ENCODE measurements around the gene CBLB. TPM values are rescaled to one million over a fixed set of nuclear protein-coding genes. Genes with fewer than 3 reads are reported as not detected.

Gene CBLB
- total and polyA plus RNA-seq, 2 of the 4 experiments (the other 2 are of a cell fraction): 10.1 to 20.1 TPM

DNA sequence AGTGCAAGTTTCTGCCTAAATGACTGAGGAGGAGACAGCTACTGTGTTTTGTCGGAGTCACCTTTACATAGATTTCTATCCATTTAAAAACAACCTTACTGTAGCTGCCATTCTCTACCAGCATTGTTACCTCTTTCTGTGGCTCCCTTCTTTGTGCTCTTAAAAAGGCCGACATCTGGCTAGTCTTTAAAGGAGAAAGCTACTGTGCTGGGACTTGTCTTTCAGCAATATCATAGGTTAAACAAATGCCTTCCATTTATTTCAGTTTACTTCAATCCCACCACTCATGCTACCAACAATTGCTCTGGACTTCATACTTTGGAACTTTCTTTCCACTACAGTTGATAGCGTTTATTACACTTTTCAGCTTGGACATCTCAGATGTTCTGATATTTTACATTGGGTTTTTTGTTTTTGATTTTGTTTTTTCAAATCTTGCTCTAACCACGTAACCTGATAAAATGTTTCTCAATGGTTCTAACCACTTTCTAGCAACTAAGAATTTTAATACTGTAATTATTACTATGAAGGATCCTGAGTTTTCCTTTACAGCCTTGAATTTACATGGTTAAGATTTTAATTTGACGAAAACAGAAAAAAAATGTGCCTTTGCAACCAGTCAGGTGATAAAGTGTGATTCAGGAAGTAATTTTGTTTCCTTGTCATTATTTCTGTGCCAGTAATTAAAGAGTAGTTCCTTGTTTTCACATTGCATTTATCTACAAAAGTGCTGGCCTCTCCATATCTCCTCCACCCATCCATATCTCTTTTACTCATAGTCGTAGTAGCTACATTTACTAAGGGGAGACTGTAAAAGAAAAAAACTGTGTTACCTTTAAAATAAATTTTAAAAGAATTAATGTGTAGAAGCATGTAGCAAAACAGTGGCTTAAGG is 1.3 kb upstream of the CBLB start (continued):
- TF ChIP-seq, protein P1, sequence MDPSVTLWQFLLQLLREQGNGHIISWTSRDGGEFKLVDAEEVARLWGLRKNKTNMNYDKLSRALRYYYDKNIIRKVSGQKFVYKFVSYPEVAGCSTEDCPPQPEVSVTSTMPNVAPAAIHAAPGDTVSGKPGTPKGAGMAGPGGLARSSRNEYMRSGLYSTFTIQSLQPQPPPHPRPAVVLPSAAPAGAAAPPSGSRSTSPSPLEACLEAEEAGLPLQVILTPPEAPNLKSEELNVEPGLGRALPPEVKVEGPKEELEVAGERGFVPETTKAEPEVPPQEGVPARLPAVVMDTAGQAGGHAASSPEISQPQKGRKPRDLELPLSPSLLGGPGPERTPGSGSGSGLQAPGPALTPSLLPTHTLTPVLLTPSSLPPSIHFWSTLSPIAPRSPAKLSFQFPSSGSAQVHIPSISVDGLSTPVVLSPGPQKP (IDR thresholded peaks at IDR 0.05; ENCODE audit: borderline replicate concordance, low read depth, low read length): no peak
- TF ChIP-seq POLR2A (IDR thresholded peaks at IDR 0.05; ENCODE audit: low read depth, low read length): no peak; the same call in 1 of the 2 replicates

DNA sequence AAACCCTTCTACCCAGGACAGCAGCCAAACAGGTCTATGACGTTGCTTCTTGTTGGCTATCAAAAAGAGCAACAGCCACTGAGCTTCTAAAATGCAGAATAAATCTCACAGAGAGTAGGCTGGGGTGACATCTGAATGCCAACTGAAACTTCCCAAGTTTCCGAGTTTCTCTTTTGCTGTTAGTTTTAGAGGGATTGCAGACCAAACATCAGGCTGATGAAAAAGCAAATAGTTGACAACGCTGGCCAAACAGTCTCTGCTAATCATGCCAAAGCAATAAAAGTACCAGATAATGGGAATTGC is 670 bp upstream of the CBLB start:
- intact Hi-C loops (cut with micrococcal nuclease) (loop anchor here (2.0 to 10.0 kb wide), 8 partner anchors 135 to 1195 kb away; no protein-coding TSS in a partner anchor), dilution Hi-C loops (cut with HindIII; ENCODE audit: low sequenced_read_pairs, unreplicated experiment) (no loop called here), in situ Hi-C loops (cut with MboI; ENCODE audit: low sequenced_read_pairs) (no loop called here)
- Histone ChIP-seq H3K14ac (replicated peaks; ENCODE audit: low read depth, low read length) (peak overlapping the region; percentile 76), H3K18ac (ENCODE audit: low read depth, low read length) (peak overlapping the region; percentile 1; the same call in 1 of the 2 replicates), H2BK15ac (ENCODE audit: low read depth, low read length) (peak overlapping the region; percentile 3; the same call in 1 of the 3 replicates), H3K27ac (ENCODE audit: insufficient read depth, low read length) (peak overlapping the region; percentile 39; the same call in 1 of the 2 replicates), H3K79me1 (ENCODE audit: low read depth in 1 of 2, low read length in 2 of 2) (peaks cover 3 to 32% of the 10 kb centered on the region in 2 experiments; a peak in 3 of 4 replicates), H2AK5ac (ENCODE audit: low read depth, low read length) (no peak overlapping the region), H3K9me3 (ENCODE audit: control insufficient read depth, insufficient read depth, low read length) (no peaks in the 10 kb centered on the region), H4K20me1 (ENCODE audit: insufficient read depth, low read length) (no peaks in the 10 kb centered on the region), H2BK20ac (ENCODE audit: low read depth, low read length) (no peak overlapping the region; the same call in 1 of the 2 replicates), H3K56ac (ENCODE audit: extremely low read depth, insufficient read depth, low read length) (peak overlapping the region; percentile 69), H3K23ac (ENCODE audit: low read depth, low read length) (peak overlapping the region; percentile 51; the same call in 1 of the 2 replicates), H3K4me2 (ENCODE audit: low read depth, low read length) (peak overlapping the region; percentile 63), H2BK120ac (ENCODE audit: low read depth, low read length) (peak overlapping the region; percentile 13; the same call in 1 of the 2 replicates), H3K27me3 (ENCODE audit: control insufficient read depth, insufficient read depth, low read length) (no peaks in the 10 kb centered on the region), H4K91ac (ENCODE audit: insufficient read depth, low read depth, low read length) (peak overlapping the region; percentile 7; the same call in 1 of the 2 replicates), H3K4me1 (ENCODE audit: control insufficient read depth, insufficient read depth, low read length) (peaks cover 2% of the 10 kb centered on the region; the same call in 1 of the 2 replicates), H4K5ac (ENCODE audit: low read depth, low read length) (peak overlapping the region; percentile 14; the same call in 1 of the 2 replicates), H3K9ac (ENCODE audit: low read depth, low read length) (peak overlapping the region; percentile 25), H2BK5ac (ENCODE audit: low read depth, low read length, poor library complexity, severe bottlenecking) (peak overlapping the region; percentile 38), H2AK9ac (replicated peaks; ENCODE audit: low read depth, low read length, poor library complexity) (peak overlapping the region; percentile 10), H3K4ac (ENCODE audit: low read depth, low read length) (peak overlapping the region; percentile 56), H2AFZ (replicated peaks; ENCODE audit: low read length, poor library complexity) (peak overlapping the region; percentile 96), H4K8ac (ENCODE audit: low read depth in 2 of 2, low read length in 2 of 2) (peak overlapping the region; percentile 51 to 65; a peak in 3 of 4 replicates), H3K36me3 (ENCODE audit: control insufficient read depth, insufficient read depth, low read length) (no peaks in the 10 kb centered on the region), H3K4me3 (ENCODE audit: insufficient read depth, low read depth, low read length) (peak overlapping the region; percentile 78), H3K9me1 (ENCODE audit: insufficient read depth, low read length) (no peaks in the 10 kb centered on the region)
- 0% methylated on average over 1 of the region's 3 CpGs; no CpG with 5 or more reads in 1 of the 2 experiments for WGBS, 2 experiments (ENCODE audit: extremely low coverage in 2 of 2, insufficient read length in 1 of 2)
- no TSS peak for BruUV-seq (replicated peaks)
- ChIA-PET CTCF (no interaction called here), POLR2A (ENCODE audit: unreplicated experiment) (no interaction called here)
- DNase-seq (no peak), ATAC-seq (ENCODE audit: low read depth) (no peak)
- 0 out of 2 replicates have a peak, but pooled peaks have one; percentile 11 for TF ChIP-seq RAD21 (IDR thresholded peaks at IDR 0.05; ENCODE audit: low read length)
- TF ChIP-seq, protein P2, sequence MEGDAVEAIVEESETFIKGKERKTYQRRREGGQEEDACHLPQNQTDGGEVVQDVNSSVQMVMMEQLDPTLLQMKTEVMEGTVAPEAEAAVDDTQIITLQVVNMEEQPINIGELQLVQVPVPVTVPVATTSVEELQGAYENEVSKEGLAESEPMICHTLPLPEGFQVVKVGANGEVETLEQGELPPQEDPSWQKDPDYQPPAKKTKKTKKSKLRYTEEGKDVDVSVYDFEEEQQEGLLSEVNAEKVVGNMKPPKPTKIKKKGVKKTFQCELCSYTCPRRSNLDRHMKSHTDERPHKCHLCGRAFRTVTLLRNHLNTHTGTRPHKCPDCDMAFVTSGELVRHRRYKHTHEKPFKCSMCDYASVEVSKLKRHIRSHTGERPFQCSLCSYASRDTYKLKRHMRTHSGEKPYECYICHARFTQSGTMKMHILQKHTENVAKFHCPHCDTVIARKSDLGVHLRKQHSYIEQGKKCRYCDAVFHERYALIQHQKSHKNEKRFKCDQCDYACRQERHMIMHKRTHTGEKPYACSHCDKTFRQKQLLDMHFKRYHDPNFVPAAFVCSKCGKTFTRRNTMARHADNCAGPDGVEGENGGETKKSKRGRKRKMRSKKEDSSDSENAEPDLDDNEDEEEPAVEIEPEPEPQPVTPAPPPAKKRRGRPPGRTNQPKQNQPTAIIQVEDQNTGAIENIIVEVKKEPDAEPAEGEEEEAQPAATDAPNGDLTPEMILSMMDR (conservative IDR thresholded peaks at IDR 0.05; ENCODE audit: low read depth, low read length): no peak
- TF ChIP-seq RCOR1 (IDR thresholded peaks at IDR 0.05; ENCODE audit: insufficient replicate concordance, low read length): no peak
